NB4 (cell line): Measurements from ENCODE around the gene CD44.
A peak's percentile ranks its signal among the peaks of the same experiment; 100 is the strongest.

Source experiments
- DNase-seq: peaks from one replicate; pipeline ENCODE4 v3.0.0; 2010; ENCODE audit warnings: low read depth
- H3K4me3 ChIP-seq: one replicate; pipeline ENCODE4 v1.5.1; 2011; ENCODE audit warnings: mild to moderate bottlenecking, low read depth, low read length, moderate library complexity
- MYC ChIP-seq: IDR thresholded peaks from 2 replicates; pipeline ENCODE4 v1.6.1; 2011; ENCODE audit warnings: low read depth, low read length
- POLR2A ChIP-seq: IDR thresholded peaks from 2 replicates; pipeline ENCODE4 v1.6.1; 2011; ENCODE audit warnings: mild to moderate bottlenecking; ENCODE audit not compliant: insufficient read length; ENCODE audit errors: extremely low read depth
- TF ChIP-seq, protein P1 (sequence below): IDR thresholded peaks from 2 replicates; pipeline ENCODE4 v1.6.1; 2011; ENCODE audit warnings: low read depth, low read length
- TF ChIP-seq, protein P2 (sequence below): IDR thresholded peaks from one replicate; pipeline ENCODE4 v1.5.1; 2012; ENCODE audit warnings: low read depth, low read length

The CD44 gene

DNA sequence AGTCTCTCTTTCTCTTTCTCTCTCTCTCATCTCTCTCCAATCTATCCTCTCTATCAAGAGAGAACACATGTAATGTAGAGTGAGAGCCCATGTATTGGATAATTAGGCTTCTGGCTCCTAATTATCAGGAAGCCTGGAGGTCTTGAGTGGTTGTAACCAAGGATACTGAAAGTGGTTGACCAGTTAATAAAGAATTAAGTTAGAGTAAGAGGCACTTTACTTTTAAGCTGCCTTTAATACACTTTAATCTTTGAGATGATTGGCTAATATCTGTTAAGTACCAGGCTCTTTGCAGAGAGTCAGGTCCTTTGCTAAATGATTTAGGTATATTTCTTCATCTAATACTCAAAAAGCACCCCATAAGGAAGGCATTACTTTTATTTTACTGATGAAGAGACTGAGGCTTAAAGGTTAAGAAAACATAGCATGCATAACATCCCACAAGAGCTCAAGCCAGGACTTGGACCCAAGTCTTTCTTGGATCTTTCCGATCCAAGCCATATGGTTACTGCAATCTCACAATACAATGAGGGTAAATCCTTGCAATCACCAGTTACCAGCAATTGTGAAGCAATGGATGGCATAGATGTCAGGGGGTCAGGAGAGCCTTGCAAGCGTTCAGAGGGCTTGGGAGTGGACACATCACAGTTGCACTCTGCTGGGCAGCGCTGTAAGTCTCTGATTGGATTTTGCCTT, 22.1 kb downstream of the CD44 start:
- TF ChIP-seq, protein P1, sequence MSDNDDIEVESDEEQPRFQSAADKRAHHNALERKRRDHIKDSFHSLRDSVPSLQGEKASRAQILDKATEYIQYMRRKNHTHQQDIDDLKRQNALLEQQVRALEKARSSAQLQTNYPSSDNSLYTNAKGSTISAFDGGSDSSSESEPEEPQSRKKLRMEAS = no peak
- no peak for TF ChIP-seq MYC
- TF ChIP-seq POLR2A = no peak
- TF ChIP-seq, protein P2, sequence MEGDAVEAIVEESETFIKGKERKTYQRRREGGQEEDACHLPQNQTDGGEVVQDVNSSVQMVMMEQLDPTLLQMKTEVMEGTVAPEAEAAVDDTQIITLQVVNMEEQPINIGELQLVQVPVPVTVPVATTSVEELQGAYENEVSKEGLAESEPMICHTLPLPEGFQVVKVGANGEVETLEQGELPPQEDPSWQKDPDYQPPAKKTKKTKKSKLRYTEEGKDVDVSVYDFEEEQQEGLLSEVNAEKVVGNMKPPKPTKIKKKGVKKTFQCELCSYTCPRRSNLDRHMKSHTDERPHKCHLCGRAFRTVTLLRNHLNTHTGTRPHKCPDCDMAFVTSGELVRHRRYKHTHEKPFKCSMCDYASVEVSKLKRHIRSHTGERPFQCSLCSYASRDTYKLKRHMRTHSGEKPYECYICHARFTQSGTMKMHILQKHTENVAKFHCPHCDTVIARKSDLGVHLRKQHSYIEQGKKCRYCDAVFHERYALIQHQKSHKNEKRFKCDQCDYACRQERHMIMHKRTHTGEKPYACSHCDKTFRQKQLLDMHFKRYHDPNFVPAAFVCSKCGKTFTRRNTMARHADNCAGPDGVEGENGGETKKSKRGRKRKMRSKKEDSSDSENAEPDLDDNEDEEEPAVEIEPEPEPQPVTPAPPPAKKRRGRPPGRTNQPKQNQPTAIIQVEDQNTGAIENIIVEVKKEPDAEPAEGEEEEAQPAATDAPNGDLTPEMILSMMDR = no peak
- H3K4me3 ChIP-seq = no peak overlapping the region
- DNase-seq = no peak

DNA sequence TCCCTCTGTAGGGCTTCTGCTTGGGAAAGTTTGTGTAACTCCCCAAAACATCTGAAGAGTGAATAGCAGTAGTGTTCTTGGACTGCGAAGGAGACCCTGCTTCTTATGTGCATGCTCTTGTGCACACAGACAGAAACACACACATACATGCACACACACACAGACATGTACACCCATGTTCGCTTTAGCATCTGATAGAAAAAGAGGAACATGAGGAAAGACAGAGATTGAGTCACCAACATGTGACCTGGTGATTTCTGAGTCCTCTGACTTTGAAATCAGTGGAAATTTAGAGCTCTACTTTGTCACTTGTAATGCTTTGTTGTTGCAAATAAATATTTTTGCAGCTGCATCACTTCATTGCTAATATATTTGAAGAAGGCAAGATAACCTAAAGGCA, 23.8 kb downstream of the CD44 start:
- peak; percentile 52 for DNase-seq
- TF ChIP-seq MYC (no peak), POLR2A (no peak)
- TF ChIP-seq, protein P1 = peak; percentile 79
- TF ChIP-seq, protein P2 = no peak
- H3K4me3 ChIP-seq = no peak overlapping the region

DNA sequence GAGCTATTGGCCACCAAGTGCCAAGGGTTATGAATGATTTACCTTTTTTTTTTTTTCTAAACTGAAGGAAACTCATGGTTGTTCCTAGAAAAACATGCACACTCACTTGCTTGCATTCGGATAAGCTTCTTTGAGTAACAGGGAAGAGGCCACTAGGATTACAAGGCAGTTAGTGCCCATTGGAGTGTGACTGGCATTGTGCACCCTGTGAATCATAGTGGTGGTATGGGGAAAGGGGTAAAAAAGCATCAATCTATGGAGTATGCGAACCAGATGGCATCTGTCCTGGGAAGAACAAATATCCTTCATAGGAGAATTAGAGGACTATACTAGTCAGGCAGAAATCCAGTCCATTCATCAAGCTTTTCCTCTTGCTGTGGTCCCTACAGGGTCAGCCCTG, 24.2 kb downstream of the CD44 start:
- TF ChIP-seq POLR2A (no peak), MYC (no peak)
- TF ChIP-seq, protein P2 = no peak
- TF ChIP-seq, protein P1 = no peak
- no peak for DNase-seq
- H3K4me3 ChIP-seq = no peak overlapping the region

DNA sequence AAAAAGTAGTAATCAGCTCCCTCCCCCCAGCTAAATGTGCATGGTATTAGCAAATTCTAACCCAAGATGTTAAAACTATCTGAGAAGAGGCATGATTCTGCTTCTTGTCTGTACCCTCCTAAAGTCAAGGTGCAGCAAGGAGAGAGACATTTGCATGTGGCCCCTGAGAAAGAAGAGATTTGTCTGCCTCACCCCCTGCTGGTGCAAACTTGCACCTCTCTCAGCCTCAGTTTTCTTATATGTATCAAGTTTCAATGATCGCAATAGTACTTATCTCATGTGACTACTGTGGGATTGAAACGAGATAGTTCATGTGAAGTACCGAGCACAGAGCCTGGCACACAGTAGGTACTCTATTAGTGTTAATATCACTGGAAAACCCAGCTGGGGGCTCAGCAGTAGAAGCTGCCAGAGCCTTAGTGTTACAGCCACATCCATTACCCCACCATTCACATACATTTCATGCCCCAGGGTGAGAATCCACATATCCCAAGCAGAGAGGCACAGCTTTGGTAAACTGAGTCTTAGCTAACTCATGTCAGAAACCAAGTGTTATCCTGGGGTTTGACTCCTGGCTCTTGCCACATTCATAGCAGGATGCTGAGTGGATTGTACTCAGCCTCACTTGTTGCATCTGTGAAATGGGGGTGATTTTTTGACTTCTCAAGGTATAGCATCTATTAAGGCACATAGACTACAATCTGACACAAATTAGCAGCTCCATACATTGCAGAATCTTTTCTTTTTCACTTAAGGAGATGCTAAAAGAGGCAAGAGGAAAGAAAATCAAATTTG, 24.9 kb downstream of the CD44 start:
- no peak overlapping the region for H3K4me3 ChIP-seq
- TF ChIP-seq, protein P2 = no peak
- DNase-seq = no peak

DNA sequence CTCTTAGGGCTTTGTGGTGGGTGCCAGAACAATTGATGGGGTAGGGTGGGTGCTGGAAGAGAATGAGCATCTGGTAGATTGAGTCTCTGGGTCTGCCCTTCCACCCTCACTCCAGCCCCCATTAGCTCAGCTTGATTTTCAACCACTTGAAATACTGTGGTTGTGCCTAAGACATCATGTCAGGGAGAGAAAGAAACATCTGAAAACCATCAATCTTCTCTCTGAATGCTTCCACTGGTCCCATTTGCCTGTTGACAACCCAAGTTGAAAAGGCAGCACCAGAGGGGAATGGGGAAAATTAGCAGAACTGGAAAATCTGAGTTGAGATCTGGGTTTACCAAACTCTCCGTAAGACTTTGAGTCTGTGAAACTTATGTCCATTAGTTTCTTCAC, 26.1 kb downstream of the CD44 start:
- TF ChIP-seq MYC = no peak
- TF ChIP-seq, protein P2 = no peak
- no peak for TF ChIP-seq POLR2A
- TF ChIP-seq, protein P1 = no peak
- no peak overlapping the region for H3K4me3 ChIP-seq
- no peak for DNase-seq
